GM21528 (cell line): Measurements from ENCODE around the gene ANGEL1.

Source experiments
- ATAC-seq: cut with Tn5 transposase; IDR thresholded peaks from one replicate; pipeline ENCODE4 v1.9.1; 2021; ENCODE audit warnings: mild to moderate bottlenecking, moderate library complexity; ENCODE audit not compliant: unreplicated experiment, low FRiP score

The ANGEL1 gene, protein sequence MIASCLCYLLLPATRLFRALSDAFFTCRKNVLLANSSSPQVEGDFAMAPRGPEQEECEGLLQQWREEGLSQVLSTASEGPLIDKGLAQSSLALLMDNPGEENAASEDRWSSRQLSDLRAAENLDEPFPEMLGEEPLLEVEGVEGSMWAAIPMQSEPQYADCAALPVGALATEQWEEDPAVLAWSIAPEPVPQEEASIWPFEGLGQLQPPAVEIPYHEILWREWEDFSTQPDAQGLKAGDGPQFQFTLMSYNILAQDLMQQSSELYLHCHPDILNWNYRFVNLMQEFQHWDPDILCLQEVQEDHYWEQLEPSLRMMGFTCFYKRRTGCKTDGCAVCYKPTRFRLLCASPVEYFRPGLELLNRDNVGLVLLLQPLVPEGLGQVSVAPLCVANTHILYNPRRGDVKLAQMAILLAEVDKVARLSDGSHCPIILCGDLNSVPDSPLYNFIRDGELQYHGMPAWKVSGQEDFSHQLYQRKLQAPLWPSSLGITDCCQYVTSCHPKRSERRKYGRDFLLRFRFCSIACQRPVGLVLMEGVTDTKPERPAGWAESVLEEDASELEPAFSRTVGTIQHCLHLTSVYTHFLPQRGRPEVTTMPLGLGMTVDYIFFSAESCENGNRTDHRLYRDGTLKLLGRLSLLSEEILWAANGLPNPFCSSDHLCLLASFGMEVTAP

DNA sequence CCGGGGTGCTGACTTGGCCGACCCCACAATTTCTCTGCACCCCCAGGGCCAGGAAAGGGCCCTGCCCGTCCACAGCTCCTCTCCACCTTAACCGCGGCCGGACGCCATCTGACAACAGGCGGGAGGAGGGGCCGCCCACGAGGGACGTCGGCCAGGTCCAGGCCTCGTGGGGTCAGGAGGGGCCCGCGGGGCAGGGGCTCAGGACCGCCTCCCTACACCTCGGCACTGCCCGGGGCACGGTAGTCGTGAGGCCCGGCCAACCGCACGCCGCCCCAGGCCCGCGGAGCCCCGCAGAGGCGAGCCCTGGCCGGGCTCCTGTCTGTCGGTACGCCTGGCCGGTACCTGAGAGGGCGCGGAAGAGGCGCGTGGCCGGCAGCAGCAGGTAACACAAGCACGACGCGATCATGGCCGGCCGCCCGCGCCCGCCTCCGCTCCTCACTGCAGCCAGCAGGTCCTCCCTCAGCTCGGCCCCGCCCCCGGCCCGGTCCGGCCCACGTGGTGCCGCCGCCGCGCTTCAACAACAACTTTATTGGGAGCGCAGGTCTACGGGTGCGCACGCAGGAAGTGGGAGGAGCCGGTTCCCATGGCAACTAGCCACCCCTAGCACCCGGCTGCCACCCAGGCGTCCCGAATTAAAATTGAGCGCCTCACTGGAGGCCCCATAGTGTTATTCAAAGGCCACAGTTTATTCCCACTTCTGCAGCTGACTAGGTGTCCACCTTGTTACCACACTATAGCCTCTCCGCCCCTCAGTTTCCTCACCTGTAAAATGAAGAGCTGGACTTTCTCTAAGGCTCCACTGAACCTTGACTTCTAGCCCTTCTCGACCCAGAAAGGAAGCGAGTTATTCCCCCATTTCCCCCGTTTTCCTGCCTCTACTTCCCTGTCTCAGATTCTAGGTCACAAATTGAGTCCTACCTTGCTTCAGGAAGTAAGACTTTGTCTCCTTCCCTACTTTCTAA lies at the start of gene ANGEL1:
ANGEL1 (minus strand) TSS at position 461 of the 962 bp plus-strand sequence; CDS start at position 406, 55 bp downstream.
- peak; percentile 82 for ATAC-seq

DNA sequence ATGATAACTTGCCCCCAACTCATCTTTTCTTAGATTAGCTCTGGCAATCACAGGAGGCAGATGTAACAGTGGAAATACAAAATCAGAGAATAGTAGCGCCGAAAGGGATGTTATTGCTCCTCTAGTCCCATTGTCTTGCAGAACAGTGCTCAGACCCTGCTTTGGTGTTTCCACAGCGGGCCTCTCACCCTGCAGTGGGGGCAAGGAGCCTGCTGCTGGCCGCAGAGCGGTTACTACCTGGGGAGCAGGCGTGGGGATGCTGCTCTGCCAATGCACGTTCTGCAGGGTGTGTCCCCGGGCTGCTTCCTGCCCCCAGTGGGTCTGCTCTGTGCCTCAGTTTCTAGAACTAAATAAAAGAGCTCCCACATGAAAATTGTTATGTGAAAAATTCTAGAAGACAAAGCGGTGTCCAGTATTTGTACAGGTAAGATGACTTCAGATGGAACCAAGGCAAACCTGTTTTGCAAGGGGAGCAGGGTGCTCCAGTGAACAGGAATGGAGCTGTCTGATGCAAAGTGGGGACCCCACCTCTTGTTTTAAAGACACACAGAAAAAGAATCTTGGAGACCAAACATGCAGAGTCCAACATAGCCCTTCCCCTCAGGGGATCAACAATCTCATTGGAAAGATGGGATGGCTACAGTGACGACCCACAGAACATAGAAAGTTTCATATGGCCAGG lies 49.0 kb upstream of the ANGEL1 start:
- no peak for ATAC-seq

DNA sequence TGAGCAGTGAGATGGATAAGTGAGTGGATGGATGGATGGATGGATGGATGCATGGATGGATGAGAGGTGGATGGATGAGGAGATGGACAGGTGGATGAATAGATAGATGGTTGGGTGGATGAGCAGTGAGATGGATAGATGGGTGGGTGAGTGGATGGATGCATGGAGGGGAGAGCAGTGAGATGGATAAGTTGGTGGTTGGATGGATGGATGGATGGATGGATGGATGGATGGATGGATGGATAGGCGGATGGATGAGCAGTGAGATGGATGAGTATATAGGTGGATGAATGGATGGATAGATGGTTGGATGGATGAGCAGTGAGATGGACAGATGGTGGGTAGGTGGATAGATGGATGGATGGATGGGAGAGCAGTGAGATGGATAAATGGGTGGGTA lies 44.1 kb upstream of the ANGEL1 start:
- ATAC-seq = no peak

DNA sequence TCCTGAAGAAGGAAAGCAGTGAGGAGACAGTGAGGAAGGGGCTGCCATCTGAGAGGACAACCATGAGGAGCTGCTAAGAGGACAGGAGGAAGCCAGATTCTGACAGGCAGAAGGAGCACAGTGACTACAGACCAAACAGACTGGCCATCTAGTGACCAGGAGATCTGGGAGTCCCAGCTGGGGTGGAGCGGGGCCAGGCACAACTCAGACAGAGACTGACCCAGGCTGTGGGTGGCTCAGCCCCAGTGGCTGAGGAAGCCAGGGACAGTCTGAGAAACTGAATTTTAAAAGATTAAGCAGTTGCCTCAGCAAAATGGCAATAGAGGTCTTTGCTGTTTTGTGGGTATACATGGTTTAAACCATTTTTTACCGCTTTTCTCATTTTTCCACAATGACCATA lies 42.4 kb upstream of the ANGEL1 start:
- no peak for ATAC-seq

DNA sequence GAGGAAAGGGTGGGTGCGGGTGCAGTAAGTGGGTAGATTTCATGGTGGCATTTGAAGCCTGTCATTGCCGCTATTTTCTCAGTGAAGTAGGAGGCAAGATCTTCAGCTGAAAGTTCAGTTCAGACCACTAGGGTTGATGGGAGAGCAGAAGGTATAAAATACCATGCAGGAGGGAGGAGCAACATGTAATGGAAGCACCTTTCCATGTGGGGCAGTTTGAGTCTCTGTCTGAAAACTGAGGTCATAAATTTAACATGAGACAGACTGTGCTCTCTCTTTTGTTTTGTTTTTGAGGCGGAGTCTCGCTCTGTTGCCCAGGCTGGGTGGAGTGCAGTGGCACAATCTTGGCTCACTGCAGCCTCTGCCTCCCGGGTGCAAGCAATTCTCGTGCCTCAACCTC lies 36.2 kb upstream of the ANGEL1 start:
- ATAC-seq = no peak

DNA sequence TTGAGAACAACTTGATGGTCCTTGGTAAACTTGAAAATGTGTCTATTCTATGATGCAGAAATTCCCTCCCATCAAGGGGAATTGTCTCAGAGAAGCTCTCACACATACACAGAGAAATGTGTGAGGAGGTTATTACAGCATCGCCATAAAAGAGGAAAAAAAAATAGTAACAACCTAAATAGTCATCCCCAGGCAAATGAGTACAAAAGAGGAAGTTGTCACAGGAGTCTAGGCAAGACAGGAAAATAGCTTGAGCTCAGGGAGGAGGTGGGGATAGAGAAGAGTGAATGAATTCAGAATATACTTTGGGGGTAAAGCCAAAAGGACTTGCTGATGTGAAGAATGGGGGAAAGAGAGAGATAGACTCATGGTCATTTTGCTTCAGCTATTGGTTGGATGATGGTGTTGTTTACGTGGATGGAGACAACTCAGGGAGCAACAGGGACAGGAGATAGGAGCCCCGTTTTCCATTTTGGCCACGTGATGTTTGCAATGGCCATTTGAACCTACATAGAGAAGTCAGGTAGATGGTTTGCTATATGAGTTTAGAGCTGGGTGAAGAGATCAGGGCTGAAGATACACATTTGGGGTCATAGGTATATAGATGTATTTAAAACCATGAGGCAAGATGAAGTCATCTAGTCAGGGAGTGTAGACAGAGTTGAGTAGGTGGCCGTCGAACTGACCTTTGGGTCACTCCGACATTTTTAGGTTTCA lies 33.8 kb upstream of the ANGEL1 start:
- ATAC-seq = no peak

DNA sequence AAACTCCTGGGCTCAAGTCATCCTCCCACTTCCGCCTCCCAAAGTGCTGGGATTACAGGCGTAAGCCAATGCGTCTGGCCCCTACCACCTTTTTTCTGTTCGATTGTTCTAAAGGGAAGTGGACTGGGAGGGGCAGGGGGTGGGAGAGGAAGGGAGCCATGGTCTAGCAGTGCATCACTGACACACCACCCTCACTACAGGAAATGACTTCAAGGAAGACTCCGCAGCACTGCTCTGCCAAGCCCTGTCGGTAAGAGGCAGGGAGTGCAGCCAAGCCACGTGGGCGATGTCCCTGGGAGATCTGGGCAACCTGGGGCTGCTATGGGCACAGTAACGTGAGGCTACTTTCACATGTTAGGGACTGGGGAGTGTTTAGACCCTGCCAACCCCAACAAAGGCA lies 31.5 kb upstream of the ANGEL1 start:
- no peak for ATAC-seq

DNA sequence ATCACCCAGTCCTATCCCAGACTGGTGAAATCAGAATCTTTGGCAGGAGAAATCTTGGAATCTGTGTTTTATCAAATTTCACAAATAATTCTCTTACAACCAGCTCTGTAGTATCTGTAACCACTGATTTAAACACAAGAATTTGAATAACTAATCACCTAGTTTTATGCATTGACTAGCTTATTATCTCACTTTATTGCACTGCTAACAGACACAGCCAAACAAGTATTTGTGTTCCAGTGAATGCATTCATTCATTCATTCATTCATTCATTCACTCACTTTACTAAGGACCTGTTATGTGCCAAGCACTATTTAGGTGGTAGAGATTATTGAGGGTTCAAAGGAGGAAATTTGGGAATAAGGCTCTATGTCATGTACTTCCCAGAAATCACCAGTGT lies 29.7 kb upstream of the ANGEL1 start:
- no peak for ATAC-seq

DNA sequence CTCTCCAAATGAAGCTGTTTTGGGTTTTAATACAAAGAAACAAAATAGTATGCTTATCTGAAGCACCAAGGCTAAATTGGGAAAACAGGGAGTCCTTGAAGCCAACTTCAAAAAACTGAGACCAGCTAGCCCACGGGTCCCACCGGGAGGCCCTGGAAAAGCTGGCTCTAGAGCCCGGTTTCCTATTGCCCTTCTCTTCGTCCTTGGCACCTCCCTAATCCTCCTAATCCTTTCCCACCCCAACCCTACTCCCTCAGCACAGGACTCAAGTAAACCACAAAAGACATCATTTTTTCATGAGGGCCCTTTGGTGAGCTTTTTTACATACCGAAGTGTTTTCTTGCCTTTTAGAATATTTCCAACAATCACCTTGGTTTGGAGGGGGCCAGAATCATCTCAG lies 24.8 kb upstream of the ANGEL1 start:
- ATAC-seq = no peak

DNA sequence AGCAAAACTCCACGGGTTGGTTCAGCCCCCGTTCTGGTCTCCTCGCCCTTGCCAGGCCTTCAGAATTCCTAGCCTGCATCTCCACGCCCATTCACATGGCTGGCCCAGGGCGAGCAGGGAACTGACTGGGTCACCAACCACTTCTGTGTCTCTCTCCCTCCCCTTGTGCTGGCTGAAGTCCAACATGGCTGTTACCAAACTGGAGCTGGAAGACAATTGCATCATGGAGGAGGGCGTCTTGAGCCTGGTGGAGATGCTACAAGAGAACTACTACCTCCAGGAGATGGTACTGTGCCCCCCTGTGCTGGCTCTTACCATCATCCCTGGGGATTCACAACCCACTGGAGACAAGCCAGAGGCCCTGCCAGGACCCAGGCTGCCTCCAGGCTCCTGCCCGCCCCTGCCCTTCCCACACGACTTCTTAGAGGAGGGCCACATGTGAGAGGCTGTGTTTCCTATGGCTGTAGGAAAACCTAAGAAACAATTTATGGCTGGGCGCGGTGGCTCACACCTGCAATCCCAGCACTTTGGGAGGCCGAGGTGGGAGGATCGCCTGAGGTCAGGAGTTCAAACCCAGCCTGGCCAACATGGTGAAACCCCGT lies 23.4 kb upstream of the ANGEL1 start:
- no peak for ATAC-seq

DNA sequence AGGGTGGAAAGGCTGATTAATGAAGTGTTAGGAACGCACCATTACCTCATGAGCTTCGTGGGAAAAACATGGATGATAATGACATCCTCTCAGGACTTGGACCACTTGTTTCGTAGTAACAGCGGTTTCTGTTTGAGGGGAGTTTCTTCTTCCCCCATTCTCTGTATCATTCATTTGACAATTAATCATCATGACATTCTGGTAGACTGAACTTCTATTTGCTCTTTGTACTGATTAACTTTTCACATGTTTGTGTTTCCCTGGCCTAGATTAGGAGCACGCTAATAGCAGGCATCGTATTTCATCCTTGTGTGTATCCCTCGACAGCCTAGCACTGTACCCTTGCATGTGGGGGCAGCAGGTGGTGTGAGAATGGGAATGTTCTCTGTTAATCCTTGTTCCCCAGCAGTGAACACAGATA lies 21.6 kb upstream of the ANGEL1 start:
- no peak for ATAC-seq

DNA sequence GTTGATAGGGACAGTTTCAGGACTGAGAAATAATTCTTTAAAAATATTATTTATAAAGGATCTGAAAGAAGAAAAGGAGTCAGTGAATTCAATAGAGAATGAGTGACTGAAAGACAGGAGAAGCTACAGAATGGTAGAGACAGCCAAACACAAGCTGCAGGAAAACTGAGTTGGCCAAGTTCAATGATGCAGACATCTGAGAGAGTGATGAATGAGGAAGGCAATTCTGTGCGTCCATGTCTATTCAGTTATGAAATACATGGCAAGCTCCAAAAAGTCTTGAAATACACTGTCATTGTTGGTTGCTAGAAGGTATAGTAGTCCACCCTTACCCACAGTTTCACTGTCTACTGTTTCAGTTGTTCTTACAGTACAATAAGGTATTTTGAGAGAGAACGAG lies 20.3 kb upstream of the ANGEL1 start:
- no peak for ATAC-seq

DNA sequence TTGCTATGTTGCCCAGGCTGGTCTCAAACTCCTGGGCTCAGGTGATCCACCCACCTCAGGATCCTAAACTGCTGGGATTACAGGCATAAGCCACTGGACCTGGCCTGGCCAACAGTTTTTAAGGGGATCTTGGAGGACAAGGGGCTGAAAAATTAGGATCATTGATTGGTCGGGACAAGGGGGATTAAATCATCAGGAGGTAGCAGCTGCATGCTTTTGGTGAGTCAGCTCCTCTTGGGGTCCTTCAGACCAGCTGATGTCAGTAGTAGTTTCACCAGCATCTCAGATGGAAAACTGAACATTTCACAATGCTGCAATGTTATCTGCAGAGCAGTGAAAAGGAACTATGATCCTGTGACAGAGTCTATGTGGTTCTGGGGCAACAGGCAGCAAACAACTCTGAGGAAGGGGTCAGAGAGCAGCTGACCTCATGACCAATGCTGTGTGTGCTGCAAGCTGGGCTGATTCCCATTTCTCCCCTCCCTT lies 19.9 kb upstream of the ANGEL1 start:
- no peak for ATAC-seq

DNA sequence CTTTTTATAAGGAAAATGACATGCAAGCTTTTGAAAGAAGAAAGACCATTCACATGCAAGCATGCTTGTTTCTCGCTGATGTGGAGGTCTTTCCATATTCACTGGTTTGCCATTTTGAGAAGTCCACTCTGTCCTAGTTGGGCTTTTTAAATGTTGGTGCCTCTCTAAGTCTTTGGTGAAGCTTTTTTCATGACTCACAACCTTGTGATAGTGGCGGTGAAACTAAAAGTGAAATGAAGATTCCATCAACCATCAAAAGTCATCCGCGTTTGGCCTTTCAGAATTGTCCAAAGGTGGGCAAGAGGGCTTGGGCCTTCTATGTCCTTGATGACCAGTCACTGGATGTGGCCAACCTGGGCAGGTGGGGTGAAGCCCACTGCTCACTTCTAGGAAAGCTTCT lies 17.9 kb upstream of the ANGEL1 start:
- ATAC-seq = no peak

DNA sequence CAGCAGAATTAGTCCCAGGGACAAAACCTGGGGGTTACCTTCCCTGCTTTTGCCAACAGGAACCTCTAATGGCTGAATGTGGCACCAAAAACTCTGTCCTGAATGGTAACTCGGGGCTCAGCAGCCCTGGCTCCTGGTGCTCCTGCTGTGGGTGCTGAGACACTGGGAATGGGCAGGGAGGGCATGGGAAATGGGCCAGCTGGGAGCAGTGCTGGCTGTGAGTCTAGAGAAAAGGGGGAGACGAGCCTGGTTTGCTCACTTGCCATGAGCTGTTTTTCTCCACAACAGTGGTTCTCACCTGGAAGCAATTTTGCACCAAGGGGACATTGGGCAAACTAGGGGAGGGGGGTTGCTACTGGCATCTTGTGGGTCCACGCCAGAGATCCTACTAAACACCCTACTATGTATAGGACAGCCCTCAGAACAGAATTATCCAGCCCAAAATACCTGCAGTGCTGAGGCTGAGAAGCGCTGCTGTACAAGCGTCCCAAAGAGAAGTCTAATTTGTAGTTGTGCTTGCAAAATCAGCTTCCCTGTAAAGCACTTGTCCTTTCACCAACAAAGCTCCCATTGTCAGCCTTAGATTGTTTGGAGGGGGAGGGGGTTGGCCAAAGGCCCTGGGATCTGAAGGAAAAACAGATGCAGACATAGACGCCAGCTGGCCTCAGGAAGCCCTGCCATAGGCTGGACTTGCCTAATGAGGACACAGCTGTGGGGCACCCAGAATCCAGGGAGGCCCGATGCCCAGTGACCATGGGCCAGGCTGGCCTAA lies 17.2 kb upstream of the ANGEL1 start:
- no peak for ATAC-seq

DNA sequence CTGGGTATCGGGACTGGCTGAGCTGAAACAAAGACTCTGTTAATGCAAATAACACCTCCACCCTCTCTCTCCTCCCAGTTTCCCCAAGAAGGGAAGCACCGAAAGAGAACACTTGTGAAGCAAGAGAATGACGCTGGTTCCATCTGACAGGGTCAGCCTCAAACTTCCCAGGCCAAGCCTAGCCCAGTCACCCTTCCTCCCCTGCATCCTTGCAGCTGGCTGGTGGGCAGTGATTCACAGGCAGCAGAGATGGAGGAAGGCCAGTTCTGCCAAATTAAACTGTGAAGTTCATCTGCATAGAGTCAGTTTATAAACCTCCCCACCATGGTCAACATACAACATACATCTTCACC lies 16.3 kb upstream of the ANGEL1 start:
- no peak for ATAC-seq

DNA sequence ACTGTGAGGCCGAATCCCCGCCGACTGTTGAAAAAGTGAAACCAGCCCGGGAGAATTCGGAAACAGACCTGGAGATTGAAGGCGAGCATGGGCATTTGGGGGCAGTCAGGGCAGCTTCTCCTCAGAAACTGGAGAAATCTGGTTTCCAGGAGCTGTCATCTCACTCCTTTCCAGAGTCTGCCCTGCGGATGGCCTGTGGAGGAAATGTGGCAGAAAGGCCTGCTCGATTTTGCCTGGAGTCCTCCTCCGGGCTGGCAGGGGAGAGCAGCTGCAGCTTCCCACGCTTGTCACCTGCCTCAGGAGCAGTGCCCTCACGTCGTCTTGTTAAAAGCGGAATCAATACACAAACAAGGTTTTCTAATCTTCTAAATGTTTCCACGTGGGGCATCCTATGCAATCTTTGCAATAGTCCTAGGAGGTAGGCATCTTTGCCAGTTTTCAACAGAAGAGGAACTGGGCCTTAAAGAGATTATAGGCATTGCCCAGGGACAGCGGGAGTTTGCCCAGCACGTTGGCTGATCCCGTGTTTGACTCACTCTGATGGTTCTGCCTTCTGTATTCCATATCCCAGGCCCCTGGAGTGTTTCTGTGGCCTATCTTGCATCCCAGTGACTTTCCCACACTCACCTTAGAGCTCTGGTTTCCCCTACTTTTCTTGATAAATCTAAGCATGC lies 15.8 kb upstream of the ANGEL1 start:
- ATAC-seq = no peak

DNA sequence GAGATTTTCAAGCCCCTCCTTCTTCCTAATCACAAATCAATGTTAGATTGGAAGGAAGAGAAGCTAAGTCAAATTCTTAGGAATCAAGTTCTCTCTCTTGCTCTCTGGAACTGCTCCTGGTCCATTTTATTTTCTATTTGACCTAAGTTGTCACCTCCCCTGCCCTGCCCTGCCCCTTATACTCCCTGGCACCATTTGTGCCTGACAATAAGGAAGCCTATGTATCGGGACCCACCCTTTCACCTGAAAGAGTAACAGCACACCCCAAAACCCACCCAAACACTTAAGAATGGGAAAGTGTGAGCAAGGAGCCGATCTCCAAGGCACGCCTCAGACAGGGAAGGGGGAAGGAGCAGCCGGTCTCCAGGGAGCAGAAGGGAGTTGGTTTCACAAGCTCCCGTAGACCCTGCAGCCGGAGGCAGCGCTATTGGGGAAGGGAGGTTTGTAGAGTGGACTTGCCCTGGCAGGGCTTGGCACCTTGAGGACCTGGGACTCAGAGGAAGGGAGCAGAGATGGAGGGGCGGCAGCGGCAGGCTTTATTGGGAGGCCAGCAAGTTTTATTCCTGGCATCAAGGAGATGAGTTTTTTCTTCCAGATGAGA lies 15.1 kb upstream of the ANGEL1 start:
- no peak for ATAC-seq
